Measurements from ENCODE around the gene FAM8A1. TPM values are rescaled to one million over a fixed set of nuclear protein-coding genes. Genes with fewer than 3 reads are reported as not detected.

FAM8A1 gene
- total and polyA plus RNA-seq, 2 of the 13 experiments (the other 11 are each of a cell fraction or from before 2014, with no cell fraction given): 30.5 to 34.3 TPM

DNA sequence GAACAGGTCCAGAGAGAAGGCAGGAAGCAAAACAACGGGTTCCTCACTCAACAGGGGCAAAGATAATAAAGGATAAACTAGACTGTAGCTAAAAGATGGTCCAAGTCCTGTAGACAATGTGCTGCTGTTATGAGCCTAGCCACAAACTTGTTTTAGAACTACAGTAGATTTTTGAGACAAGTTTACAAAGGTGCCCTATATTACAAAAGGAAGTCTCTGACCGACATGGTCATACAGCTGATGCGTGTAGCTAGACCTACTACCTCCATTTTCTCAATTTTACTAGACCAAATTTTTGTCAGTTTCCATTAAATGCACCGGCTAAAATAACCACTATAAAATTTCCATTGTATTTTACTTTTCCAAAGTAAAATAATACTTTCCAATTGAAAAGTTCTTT is 11.9 kb downstream of the FAM8A1 start:
- no peaks in the 10 kb centered on the region for H4K20me1 ChIP-seq (ENCODE audit: insufficient read depth, low read length)
- no peaks in the 10 kb centered on the region for H3K79me2 ChIP-seq (ENCODE audit: insufficient read depth, low read length)
- H3K27me3 ChIP-seq (ENCODE audit: control insufficient read depth in 1 of 2, insufficient read depth in 2 of 2, low read length in 2 of 2): no peaks in the 10 kb centered on the region
- WGBS (ENCODE audit: low lambda C conversion rate): 89% methylated on average over 4 of the region's 4 CpGs
- intact Hi-C loops (cut with micrococcal nuclease; ENCODE audit: unreplicated experiment): no loop called here
- peaks cover 6 to 27% of the 10 kb centered on the region in 2 experiments; a peak in 4 of 5 replicates for H3K36me3 ChIP-seq (replicated peaks in 1 of 2; ENCODE audit: control insufficient read depth in 1 of 2, insufficient read depth in 2 of 2, low read length in 2 of 2)
- no TSS peak for BruUV-seq (replicated peaks)
- no peaks in the 10 kb centered on the region for H3K9me3 ChIP-seq (ENCODE audit: low read length)
- H3K4me1 ChIP-seq (ENCODE audit: insufficient read depth, low read length): peaks cover 31% of the 10 kb centered on the region
- no peak overlapping the region for H3K4me3 ChIP-seq (replicated peaks in 1 of 3; ENCODE audit: insufficient read depth in 1 of 3, low read depth in 2 of 3, low read length in 3 of 3)
- no peak for ATAC-seq
- H3K4me2 ChIP-seq (ENCODE audit: low read depth, low read length): no peak overlapping the region
- TF ChIP-seq POLR2G (IDR thresholded peaks at IDR 0.05; ENCODE audit: low read depth, low read length) (peak; percentile 53; the same call in 1 of the 2 replicates), JUND (CRISPR knock-in tag; IDR thresholded peaks at IDR 0.05) (no peak), POLR2AphosphoS5 (IDR thresholded peaks at IDR 0.05; ENCODE audit: low read depth, low read length) (peak; percentile 7; the same call in 1 of the 2 replicates)
- in situ Hi-C loops (cut with HindIII; ENCODE audit: extremely low pct_ligation_motif_present, low pct_unique_long_range_greater_than_20kb): no loop called here
- FAIRE-seq: no peak
- ChIA-PET CTCF (ENCODE audit: low intra/inter-chr PET ratio, low total read pairs) (no interaction called here), POLR2A (interaction anchor here (1.4 to 2.3 kb wide), 2 partner anchors 9 to 12 kb away, joined by 3 to 12 read pairs; partner anchors contain the start of gene FAM8A1)
- H3K9ac ChIP-seq (ENCODE audit: insufficient read depth, low read depth, low read length): no peak overlapping the region
- no peak for DNase-seq (ENCODE audit: low spot score)
- H2AFZ ChIP-seq (ENCODE audit: low read length): no peak overlapping the region
- peak overlapping the region; percentile 16 for H3K27ac ChIP-seq (ENCODE audit: extremely low read length, insufficient read depth, low read length)

- intact Hi-C loops (cut with micrococcal nuclease; ENCODE audit: unreplicated experiment): no loop called here
- BruUV-seq (replicated peaks): no TSS peak
- Histone ChIP-seq H3K4me1 (ENCODE audit: insufficient read depth, low read length) (peaks cover 16% of the 10 kb centered on the region), H3K9me3 (ENCODE audit: low read length) (no peaks in the 10 kb centered on the region), H3K27me3 (ENCODE audit: control insufficient read depth in 1 of 2, insufficient read depth in 2 of 2, low read length in 2 of 2) (no peaks in the 10 kb centered on the region), H4K20me1 (ENCODE audit: insufficient read depth, low read length) (no peaks in the 10 kb centered on the region), H3K79me2 (ENCODE audit: insufficient read depth, low read length) (peaks cover 9% of the 10 kb centered on the region), H3K4me2 (ENCODE audit: low read depth, low read length) (no peak overlapping the region), H3K4me3 (replicated peaks in 1 of 3; ENCODE audit: insufficient read depth in 1 of 3, low read depth in 2 of 3, low read length in 3 of 3) (no peak overlapping the region), H3K9ac (ENCODE audit: insufficient read depth, low read depth, low read length) (no peak overlapping the region), H3K36me3 (replicated peaks in 1 of 2; ENCODE audit: control insufficient read depth in 1 of 2, insufficient read depth in 2 of 2, low read length in 2 of 2) (peaks cover 8 to 37% of the 10 kb centered on the region in 2 experiments), H3K27ac (ENCODE audit: extremely low read length, insufficient read depth, low read length) (no peak overlapping the region), H2AFZ (ENCODE audit: low read length) (no peak overlapping the region)
- ChIA-PET CTCF (ENCODE audit: low intra/inter-chr PET ratio, low total read pairs) (no interaction called here), POLR2A (no interaction called here)
- 96% methylated on average over 4 of the region's 4 CpGs for WGBS (ENCODE audit: low lambda C conversion rate)
- in situ Hi-C loops (cut with HindIII; ENCODE audit: extremely low pct_ligation_motif_present, low pct_unique_long_range_greater_than_20kb): no loop called here
- ATAC-seq: no peak
- FAIRE-seq: no peak
- DNase-seq (ENCODE audit: low spot score): no peak
- TF ChIP-seq FOXC1 (CRISPR knock-in tag; IDR thresholded peaks at IDR 0.05; ENCODE audit: borderline replicate concordance) (no peak), ZNF616 (CRISPR knock-in tag; IDR thresholded peaks at IDR 0.05; ENCODE audit: low read depth) (no peak), DPF2 (CRISPR knock-in tag; IDR thresholded peaks at IDR 0.05; ENCODE audit: borderline replicate concordance, low read depth) (no peak), ARNTL (CRISPR knock-in tag; IDR thresholded peaks at IDR 0.05) (no peak), ZFP91 (CRISPR knock-in tag; IDR thresholded peaks at IDR 0.05; ENCODE audit: borderline replicate concordance) (no peak), ZSCAN25 (CRISPR knock-in tag; IDR thresholded peaks at IDR 0.05) (no peak), ZNF432 (CRISPR knock-in tag; IDR thresholded peaks at IDR 0.05; ENCODE audit: borderline replicate concordance) (no peak), KMT2B (CRISPR knock-in tag; IDR thresholded peaks at IDR 0.05) (no peak), HMGXB4 (CRISPR knock-in tag; IDR thresholded peaks at IDR 0.05; ENCODE audit: borderline replicate concordance in 1 of 2, low read depth in 1 of 2) (no peak), HDAC2 (CRISPR knock-in tag; IDR thresholded peaks at IDR 0.05) (no peak)
- TF ChIP-seq, protein P1, sequence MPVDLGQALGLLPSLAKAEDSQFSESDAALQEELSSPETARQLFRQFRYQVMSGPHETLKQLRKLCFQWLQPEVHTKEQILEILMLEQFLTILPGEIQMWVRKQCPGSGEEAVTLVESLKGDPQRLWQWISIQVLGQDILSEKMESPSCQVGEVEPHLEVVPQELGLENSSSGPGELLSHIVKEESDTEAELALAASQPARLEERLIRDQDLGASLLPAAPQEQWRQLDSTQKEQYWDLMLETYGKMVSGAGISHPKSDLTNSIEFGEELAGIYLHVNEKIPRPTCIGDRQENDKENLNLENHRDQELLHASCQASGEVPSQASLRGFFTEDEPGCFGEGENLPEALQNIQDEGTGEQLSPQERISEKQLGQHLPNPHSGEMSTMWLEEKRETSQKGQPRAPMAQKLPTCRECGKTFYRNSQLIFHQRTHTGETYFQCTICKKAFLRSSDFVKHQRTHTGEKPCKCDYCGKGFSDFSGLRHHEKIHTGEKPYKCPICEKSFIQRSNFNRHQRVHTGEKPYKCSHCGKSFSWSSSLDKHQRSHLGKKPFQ (CRISPR knock-in tag; IDR thresholded peaks at IDR 0.05; ENCODE audit: insufficient replicate concordance): no peak
These were observed 15.7 kb downstream of the FAM8A1 start for GRCh38 chr6:17615794-17616193.
